OCI-LY1 (cell line): ENCODE data around the gene PREX1.
"Not testable (repeated sequence)": the region's sequence is repeated elsewhere in the genome, so short reads cannot be mapped to it uniquely, and the experiment has no call there.

Source experiments
- H2AFZ ChIP-seq: fragments of 200-600 bp; sonication (generic), shearing (Covaris generic); 2 replicates; pipeline ENCODE4 v1.6.0; 2014; ENCODE audit warnings: antibody characterized with exemption, mild to moderate bottlenecking, low read length
- H3F3A ChIP-seq: fragments of 200-600 bp; sonication (generic), shearing (Covaris generic); 2 replicates; pipeline ENCODE4 v1.6.0; 2014; ENCODE audit warnings: mild to moderate bottlenecking, antibody characterized with exemption, low read length, moderate library complexity; ENCODE audit not compliant: insufficient read depth
- H3K27ac ChIP-seq: fragments of 200-600 bp; sonication (generic); 2 replicates; pipeline ENCODE4 v1.5.1; 2014; ENCODE audit warnings: low read length, mixed run types, mild to moderate bottlenecking, low read depth; ENCODE audit not compliant: poor library complexity, severe bottlenecking
- H3K27me3 ChIP-seq: fragments of 200-600 bp; sonication (generic); 2 replicates; pipeline ENCODE4 v1.6.0; 2014; ENCODE audit warnings: antibody characterized with exemption, mild to moderate bottlenecking, low read length, moderate library complexity; ENCODE audit not compliant: insufficient read depth
- H3K36me3 ChIP-seq: fragments of 200-600 bp; sonication (generic); 2 replicates; pipeline ENCODE4 v1.6.1; 2014; ENCODE audit warnings: mild to moderate bottlenecking, antibody characterized with exemption, low read length, moderate library complexity, mixed read lengths; ENCODE audit not compliant: insufficient read depth
- H3K4me1 ChIP-seq: fragments of 200-600 bp; sonication (generic); 2 replicates; pipeline ENCODE4 v1.5.1; 2014; ENCODE audit warnings: mild to moderate bottlenecking, low read length, moderate library complexity; ENCODE audit not compliant: insufficient read depth, severe bottlenecking
- H3K4me2 ChIP-seq: fragments of 200-600 bp; sonication (generic), shearing (Covaris generic); 2 replicates; pipeline ENCODE4 v1.6.1; 2014; ENCODE audit warnings: low read length
- H3K4me3 ChIP-seq: fragments of 200-600 bp; sonication (generic); 2 replicates; pipeline ENCODE4 v1.5.1; 2014; ENCODE audit warnings: low read length, low read depth, mild to moderate bottlenecking, mixed read lengths; ENCODE audit not compliant: poor library complexity, severe bottlenecking
- H3K79me2 ChIP-seq: fragments of 200-600 bp; shearing (Covaris generic); 2 replicates; pipeline ENCODE4 v1.6.1; 2016; ENCODE audit warnings: mixed run types, low read length, mixed read lengths; ENCODE audit not compliant: insufficient read depth
- H3K9ac ChIP-seq: fragments of 200-600 bp; sonication (generic), shearing (Covaris generic); 2 replicates; pipeline ENCODE4 v1.6.1; 2014; ENCODE audit warnings: mild to moderate bottlenecking, low read length, mixed read lengths
- H3K9me2 ChIP-seq: fragments of 200-600 bp; sonication (generic), shearing (Covaris generic); 2 replicates; pipeline ENCODE4 v1.6.1; 2014; ENCODE audit warnings: low read depth, mild to moderate bottlenecking, low read length, mixed read lengths
- H3K9me3 ChIP-seq: fragments of 200-600 bp; shearing (Covaris generic); 2 replicates; pipeline ENCODE4 v1.6.1; 2014; ENCODE audit warnings: low read length, mixed read lengths
- H4K20me1 ChIP-seq: fragments of 200-600 bp; sonication (generic), shearing (Covaris generic); 2 replicates; pipeline ENCODE4 v1.6.0; 2016; ENCODE audit warnings: mild to moderate bottlenecking, low read length; ENCODE audit not compliant: insufficient read depth
- CTCF ChIP-seq: fragments of 200-600 bp; sonication (generic), shearing (Covaris generic); IDR thresholded peaks from 2 replicates; pipeline ENCODE4 v1.5.1; 2017; ENCODE audit warnings: mild to moderate bottlenecking, antibody characterized with exemption, low read length, moderate library complexity, mixed read lengths
- EZH2 ChIP-seq: fragments of 200-600 bp; sonication (generic), shearing (Covaris generic); IDR thresholded peaks from 2 replicates; pipeline ENCODE4 v1.8.0; 2017; ENCODE audit warnings: borderline replicate concordance, mixed run types, mild to moderate bottlenecking, antibody characterized with exemption, low read length, moderate library complexity, mixed read lengths

The PREX1 gene

GRCh38 chr20:48600470-48600945 is 227.3 kb downstream of the PREX1 start:
- H3K9ac ChIP-seq, result no peak overlapping the region
- H2AFZ ChIP-seq, result no peak overlapping the region
- H3K36me3 ChIP-seq, result no peaks in the 10 kb centered on the region
- H3F3A ChIP-seq, result no peaks in the 10 kb centered on the region
- H3K4me3 ChIP-seq, result no peak overlapping the region
- H3K9me2 ChIP-seq, result no peaks in the 10 kb centered on the region
- no peak overlapping the region for H3K4me2 ChIP-seq
- no peaks in the 10 kb centered on the region for H3K79me2 ChIP-seq
- no peak overlapping the region for H3K27ac ChIP-seq
- no peak for TF ChIP-seq CTCF
- no peak for TF ChIP-seq EZH2
- H3K9me3 ChIP-seq, result no peaks in the 10 kb centered on the region
- H3K4me1 ChIP-seq, result no peaks in the 10 kb centered on the region
- no peaks in the 10 kb centered on the region for H4K20me1 ChIP-seq
- no peaks in the 10 kb centered on the region for H3K27me3 ChIP-seq

- Histone ChIP-seq H3K27ac (no peak overlapping the region), H3K9ac (no peak overlapping the region), H2AFZ (no peak overlapping the region), H3K36me3 (no peaks in the 10 kb centered on the region), H3K9me3 (no peaks in the 10 kb centered on the region), H3K4me3 (no peak overlapping the region), H4K20me1 (no peaks in the 10 kb centered on the region), H3F3A (no peaks in the 10 kb centered on the region), H3K79me2 (no peaks in the 10 kb centered on the region), H3K27me3 (no peaks in the 10 kb centered on the region), H3K4me2 (no peak overlapping the region), H3K4me1 (no peaks in the 10 kb centered on the region), H3K9me2 (no peaks in the 10 kb centered on the region)
- no peak for TF ChIP-seq EZH2
- TF ChIP-seq CTCF, result no peak
Observed at GRCh38 chr20:48599748-48600469, 227.9 kb downstream of the PREX1 start.

- Histone ChIP-seq H3K27me3 (no peaks in the 10 kb centered on the region), H3K4me3 (no peak overlapping the region), H3K9me2 (no peaks in the 10 kb centered on the region), H2AFZ (no peak overlapping the region), H3F3A (no peaks in the 10 kb centered on the region), H3K27ac (no peak overlapping the region), H3K4me2 (no peak overlapping the region), H3K79me2 (no peaks in the 10 kb centered on the region), H3K36me3 (no peaks in the 10 kb centered on the region), H3K9me3 (no peaks in the 10 kb centered on the region), H3K9ac (no peak overlapping the region), H4K20me1 (no peaks in the 10 kb centered on the region), H3K4me1 (no peaks in the 10 kb centered on the region)
- no peak for TF ChIP-seq EZH2
- no peak for TF ChIP-seq CTCF
Observed at GRCh38 chr20:48599106-48599747, 228.6 kb downstream of the PREX1 start.

GRCh38 chr20:48598303-48598941 is 229.4 kb downstream of the PREX1 start:
- H3K79me2 ChIP-seq, H3K4me1 ChIP-seq, H3K9me3 ChIP-seq, H3K27ac ChIP-seq, H3K9ac ChIP-seq, H4K20me1 ChIP-seq, H2AFZ ChIP-seq, H3K36me3 ChIP-seq, H3K27me3 ChIP-seq, H3K9me2 ChIP-seq, H3F3A ChIP-seq, H3K4me3 ChIP-seq, H3K4me2 ChIP-seq: not testable (repeated sequence)
